ENCODE measurements around the gene ALDH1A3. TPM values are rescaled to one million over a fixed set of nuclear protein-coding genes. Genes with fewer than 3 reads are reported as not detected.

The ALDH1A3 gene
- total and polyA plus RNA-seq, 7 donors: 8.6 to 71.2 (median 36.4) TPM

DNA sequence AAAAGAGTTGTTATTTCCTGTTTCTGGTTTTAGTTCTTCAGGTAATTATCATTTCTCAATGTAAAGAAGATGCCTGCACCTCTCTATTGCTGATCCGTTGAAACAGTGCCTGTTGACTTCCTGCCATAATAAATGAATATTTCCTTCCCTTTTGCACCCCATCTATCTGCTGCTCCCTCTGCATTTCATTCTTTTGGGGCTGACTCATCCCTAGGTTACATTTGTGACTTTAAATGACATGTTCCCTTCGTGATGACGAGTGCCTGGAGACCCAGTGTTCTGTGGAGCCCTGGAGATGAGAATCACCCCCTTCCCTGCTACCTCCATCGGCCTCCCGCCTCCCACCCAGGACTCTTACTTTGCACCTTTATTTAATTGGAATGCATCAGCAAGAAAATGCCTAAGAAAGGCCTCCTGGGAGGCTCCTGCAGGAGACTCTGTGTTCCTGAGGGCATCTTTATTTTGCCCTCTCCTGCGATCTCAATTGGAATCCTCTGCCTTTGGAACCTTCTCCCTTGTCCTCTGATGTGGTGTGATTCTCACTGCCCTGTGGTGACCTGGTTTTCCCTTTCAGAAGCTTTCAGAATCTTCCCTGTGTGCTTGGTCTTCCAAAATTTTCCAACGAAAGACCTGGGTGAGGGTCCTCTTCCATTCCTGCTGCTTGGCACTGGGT is 53.2 kb downstream of the ALDH1A3 start:
- WGBS, 2 donors: 77 to 85% methylated on average over 7 of the region's 7 CpGs
- H3K27ac ChIP-seq: no peak overlapping the region
- intact Hi-C loops (cut with DNase I): no loop called here
- H3K36me3 ChIP-seq: peaks cover 0 to 8% (median 0%) of the 10 kb centered on the region in 4 donors
- TF ChIP-seq EP300 (IDR thresholded peaks at IDR 0.05) (no peak), POLR2A (IDR thresholded peaks at IDR 0.05) (no peak), POLR2AphosphoS5 (IDR thresholded peaks at IDR 0.05) (no peak)
- TF ChIP-seq, protein P1, sequence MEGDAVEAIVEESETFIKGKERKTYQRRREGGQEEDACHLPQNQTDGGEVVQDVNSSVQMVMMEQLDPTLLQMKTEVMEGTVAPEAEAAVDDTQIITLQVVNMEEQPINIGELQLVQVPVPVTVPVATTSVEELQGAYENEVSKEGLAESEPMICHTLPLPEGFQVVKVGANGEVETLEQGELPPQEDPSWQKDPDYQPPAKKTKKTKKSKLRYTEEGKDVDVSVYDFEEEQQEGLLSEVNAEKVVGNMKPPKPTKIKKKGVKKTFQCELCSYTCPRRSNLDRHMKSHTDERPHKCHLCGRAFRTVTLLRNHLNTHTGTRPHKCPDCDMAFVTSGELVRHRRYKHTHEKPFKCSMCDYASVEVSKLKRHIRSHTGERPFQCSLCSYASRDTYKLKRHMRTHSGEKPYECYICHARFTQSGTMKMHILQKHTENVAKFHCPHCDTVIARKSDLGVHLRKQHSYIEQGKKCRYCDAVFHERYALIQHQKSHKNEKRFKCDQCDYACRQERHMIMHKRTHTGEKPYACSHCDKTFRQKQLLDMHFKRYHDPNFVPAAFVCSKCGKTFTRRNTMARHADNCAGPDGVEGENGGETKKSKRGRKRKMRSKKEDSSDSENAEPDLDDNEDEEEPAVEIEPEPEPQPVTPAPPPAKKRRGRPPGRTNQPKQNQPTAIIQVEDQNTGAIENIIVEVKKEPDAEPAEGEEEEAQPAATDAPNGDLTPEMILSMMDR (IDR thresholded peaks at IDR 0.05): no peak
- no peak for DNase-seq
- no peaks in the 10 kb centered on the region for H3K4me1 ChIP-seq
- H3K4me3 ChIP-seq: no peak overlapping the region
- H3K9me3 ChIP-seq: no peaks in the 10 kb centered on the region
- H3K27me3 ChIP-seq: no peaks in the 10 kb centered on the region

DNA sequence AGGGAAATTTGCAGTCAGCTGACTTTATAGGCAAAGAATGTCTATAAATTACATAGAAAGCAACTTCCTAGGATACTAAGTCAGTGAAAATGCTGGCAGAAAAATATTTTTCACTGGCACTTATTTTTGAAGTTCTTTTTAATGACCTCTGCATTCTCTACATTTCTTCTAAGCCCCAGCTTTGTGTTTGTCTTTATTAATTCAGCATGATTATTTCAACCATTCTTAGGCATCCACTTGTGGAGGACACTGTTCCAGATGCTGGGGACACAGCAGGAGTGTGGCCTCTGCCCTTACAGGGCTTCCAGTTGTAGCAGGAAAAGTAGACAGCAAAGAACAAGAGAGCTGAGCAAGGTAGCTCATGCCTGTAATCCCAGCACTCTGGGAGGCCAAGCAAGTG is 54.5 kb downstream of the ALDH1A3 start:
- no peak for DNase-seq
- Histone ChIP-seq H3K4me3 (no peak overlapping the region), H3K27ac (no peak overlapping the region), H3K36me3 (no peaks in the 10 kb centered on the region), H3K27me3 (no peaks in the 10 kb centered on the region), H3K9me3 (no peaks in the 10 kb centered on the region), H3K4me1 (no peaks in the 10 kb centered on the region)
- TF ChIP-seq, protein P1 (IDR thresholded peaks at IDR 0.05): no peak
- TF ChIP-seq POLR2AphosphoS5 (IDR thresholded peaks at IDR 0.05) (no peak), POLR2A (IDR thresholded peaks at IDR 0.05) (no peak), EP300 (IDR thresholded peaks at IDR 0.05) (no peak)
- intact Hi-C loops (cut with DNase I): no loop called here

DNA sequence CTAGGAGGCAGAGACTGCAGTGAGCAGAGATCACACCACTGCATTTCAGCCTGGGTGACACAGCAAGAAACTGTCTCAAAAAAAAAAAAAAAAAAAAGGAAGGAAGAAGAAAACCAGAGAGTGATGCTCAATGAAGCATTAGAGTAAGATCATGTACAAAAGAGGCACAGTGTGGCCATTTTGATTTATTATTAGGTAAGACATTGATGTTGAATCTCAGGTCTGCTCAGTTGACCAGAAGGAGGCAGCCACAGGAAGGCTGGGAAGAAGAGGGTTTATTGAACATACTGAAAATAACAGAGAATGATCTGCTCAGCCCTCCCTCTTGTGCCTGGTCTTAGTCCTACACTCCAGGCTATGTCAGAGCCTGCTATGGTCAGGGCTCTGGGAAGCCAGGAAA is 55.1 kb downstream of the ALDH1A3 start:
- no peaks in the 10 kb centered on the region for H3K4me1 ChIP-seq
- intact Hi-C loops (cut with DNase I): no loop called here
- no peak for DNase-seq
- H3K9me3 ChIP-seq: no peaks in the 10 kb centered on the region
- no peaks in the 10 kb centered on the region for H3K27me3 ChIP-seq
- no peaks in the 10 kb centered on the region for H3K36me3 ChIP-seq
- TF ChIP-seq, protein P1 (IDR thresholded peaks at IDR 0.05): no peak
- TF ChIP-seq POLR2A (IDR thresholded peaks at IDR 0.05) (no peak), EP300 (IDR thresholded peaks at IDR 0.05) (no peak), POLR2AphosphoS5 (IDR thresholded peaks at IDR 0.05) (no peak)
- H3K27ac ChIP-seq: no peak overlapping the region
- H3K4me3 ChIP-seq: no peak overlapping the region

DNA sequence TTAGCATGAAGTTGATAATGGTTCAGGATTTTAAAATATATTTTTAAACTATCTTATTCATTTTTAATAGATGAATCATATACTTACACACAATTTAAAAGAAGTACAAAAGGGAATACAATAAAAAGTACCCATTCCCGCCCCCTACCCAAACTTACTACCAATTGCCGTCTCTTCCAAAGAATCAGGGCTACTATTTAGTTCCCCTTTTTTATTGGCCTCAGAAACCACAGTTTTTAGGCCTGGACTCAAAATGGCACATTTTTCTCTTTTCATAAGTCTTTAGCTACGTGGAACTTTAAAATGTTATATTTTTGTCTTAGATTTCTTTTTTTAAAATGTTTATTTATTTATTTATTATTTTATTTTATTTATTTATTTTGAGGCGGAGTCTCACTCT is 57.5 kb downstream of the ALDH1A3 start:
- no peak overlapping the region for H3K27ac ChIP-seq
- H3K4me1 ChIP-seq: no peaks in the 10 kb centered on the region
- TF ChIP-seq POLR2A (IDR thresholded peaks at IDR 0.05): no peak
- TF ChIP-seq, protein P1 (IDR thresholded peaks at IDR 0.05): no peak
- no peak for TF ChIP-seq POLR2AphosphoS5 (IDR thresholded peaks at IDR 0.05)
- TF ChIP-seq EP300 (IDR thresholded peaks at IDR 0.05): no peak
- H3K4me3 ChIP-seq: no peak overlapping the region
- no peaks in the 10 kb centered on the region for H3K36me3 ChIP-seq
- H3K27me3 ChIP-seq: no peaks in the 10 kb centered on the region
- no peak for DNase-seq
- intact Hi-C loops (cut with DNase I): no loop called here
- 77 to 95% methylated on average over 4 of the region's 4 CpGs for WGBS, 2 donors
- no peaks in the 10 kb centered on the region for H3K9me3 ChIP-seq

- H3K27ac ChIP-seq: no peak overlapping the region
- intact Hi-C loops (cut with DNase I): no loop called here
- no peak overlapping the region for H3K4me3 ChIP-seq
- DNase-seq: no peak
- TF ChIP-seq EP300 (IDR thresholded peaks at IDR 0.05) (no peak), POLR2A (IDR thresholded peaks at IDR 0.05) (no peak), POLR2AphosphoS5 (IDR thresholded peaks at IDR 0.05) (no peak)
- TF ChIP-seq, protein P1 (IDR thresholded peaks at IDR 0.05): no peak
- WGBS, 2 donors: 61 to 88% methylated on average over 4 of the region's 4 CpGs
- no peaks in the 10 kb centered on the region for H3K27me3 ChIP-seq
- no peaks in the 10 kb centered on the region for H3K4me1 ChIP-seq
- H3K36me3 ChIP-seq: no peaks in the 10 kb centered on the region
- no peaks in the 10 kb centered on the region for H3K9me3 ChIP-seq
Measured at GRCh38 chr15:100939791-100940190, 60.2 kb downstream of the ALDH1A3 start.
